GM18498 (cell line): ENCODE data around the gene EIF4G1.
A peak's percentile ranks its signal among the peaks of the same experiment; 100 is the strongest.

ENCODE experiments used
- ATAC-seq: cut with Tn5 transposase; IDR thresholded peaks from one replicate; pipeline ENCODE4 v1.9.1; 2021; ENCODE audit warnings: mild to moderate bottlenecking, moderate library complexity; ENCODE audit not compliant: unreplicated experiment

EIF4G1 gene

DNA sequence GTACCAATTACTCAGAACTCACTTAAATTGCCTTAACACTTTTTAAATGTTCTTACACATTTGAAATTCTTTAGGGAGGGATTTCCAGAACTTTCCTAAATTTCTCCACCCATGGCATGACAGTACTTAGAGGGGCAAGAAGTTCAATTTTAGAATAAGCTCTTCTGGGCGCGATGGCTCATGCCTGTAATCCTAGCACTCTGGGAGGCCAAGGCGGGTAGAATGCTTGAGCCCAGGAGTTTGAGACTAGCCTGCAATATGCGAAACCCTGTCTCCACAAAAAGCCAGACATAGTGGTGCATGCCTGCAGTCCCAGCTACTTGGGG lies 33.6 kb downstream of the EIF4G1 start:
- no peak for ATAC-seq

DNA sequence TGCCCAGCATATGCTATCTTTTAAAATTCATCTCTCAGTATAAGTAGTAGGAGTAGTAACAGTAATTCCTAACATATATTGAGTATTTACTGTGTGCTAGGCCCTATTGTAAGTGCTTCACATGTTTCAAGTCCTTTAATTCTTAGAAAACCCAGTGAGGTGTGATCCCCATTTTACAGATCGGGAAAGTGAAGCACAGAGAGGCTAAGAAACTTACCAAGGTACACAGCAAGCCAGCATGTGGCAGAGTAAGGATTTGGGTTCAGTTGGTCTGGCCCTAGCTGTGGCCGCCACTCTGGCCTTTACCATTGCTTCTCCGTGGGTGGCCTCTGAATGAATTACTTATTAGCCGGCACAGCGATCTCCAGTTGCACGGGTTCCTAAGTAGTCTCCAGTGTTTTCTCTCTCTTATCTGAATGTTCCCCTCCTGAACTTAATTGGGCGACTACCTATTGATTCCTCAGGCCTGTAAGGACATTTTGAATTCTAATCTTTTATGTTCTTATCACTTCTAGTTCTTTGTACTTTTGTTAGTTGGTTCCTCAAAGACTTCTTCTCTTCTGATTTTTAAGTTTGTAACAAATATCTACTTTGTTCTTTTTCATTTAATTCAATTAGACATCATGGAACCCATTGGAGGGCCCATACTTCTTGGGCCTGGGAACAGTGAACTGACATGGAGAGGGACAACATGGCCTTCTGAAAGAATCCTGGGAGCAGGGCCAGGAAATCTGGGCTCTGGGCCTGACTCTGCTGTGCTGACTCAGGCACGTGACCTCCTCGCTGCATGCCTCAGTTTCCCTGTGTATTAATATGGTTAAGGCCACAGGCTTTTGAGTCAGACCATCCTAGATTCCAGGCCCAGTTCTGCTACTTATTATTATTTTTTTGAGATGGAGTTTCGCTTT lies 35.4 kb downstream of the EIF4G1 start:
- ATAC-seq = no peak

GRCh38 chr3:184350618-184351017 lies 36.2 kb downstream of the EIF4G1 start:
- no peak for ATAC-seq

DNA sequence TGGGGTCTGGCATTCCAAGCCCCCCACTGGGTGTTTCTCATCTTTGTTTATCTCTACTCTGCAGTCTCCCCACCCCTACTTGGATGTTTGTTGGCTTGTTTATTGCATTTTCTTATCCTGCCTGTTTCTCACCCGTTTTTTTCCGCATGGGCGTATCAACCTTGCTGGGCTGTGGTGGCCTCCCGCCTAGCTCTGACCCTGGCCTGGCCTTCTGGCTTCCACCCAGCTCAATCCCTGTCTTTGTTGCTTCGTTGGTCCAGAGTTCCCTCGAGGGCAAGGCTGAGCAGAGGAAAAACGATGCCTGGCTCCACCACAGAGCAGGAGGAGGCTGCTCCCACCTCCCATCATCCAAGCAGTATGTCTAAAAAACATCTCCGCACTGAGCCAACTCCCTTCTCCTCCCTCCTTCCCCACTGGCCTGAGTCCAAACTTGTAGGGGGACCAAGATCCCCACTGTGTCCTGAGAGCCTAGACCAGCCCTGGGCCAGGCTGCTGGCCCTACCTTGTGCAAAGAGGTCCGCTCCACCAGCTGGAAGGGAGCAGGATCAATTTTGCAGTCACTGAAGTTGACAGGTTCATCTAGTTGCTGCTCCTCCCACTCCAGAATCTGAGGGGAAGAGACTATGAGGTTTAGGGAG lies 37.2 kb downstream of the EIF4G1 start:
- ATAC-seq = no peak

GRCh38 chr3:184352149-184352785 lies 37.9 kb downstream of the EIF4G1 start:
- ATAC-seq = no peak

DNA sequence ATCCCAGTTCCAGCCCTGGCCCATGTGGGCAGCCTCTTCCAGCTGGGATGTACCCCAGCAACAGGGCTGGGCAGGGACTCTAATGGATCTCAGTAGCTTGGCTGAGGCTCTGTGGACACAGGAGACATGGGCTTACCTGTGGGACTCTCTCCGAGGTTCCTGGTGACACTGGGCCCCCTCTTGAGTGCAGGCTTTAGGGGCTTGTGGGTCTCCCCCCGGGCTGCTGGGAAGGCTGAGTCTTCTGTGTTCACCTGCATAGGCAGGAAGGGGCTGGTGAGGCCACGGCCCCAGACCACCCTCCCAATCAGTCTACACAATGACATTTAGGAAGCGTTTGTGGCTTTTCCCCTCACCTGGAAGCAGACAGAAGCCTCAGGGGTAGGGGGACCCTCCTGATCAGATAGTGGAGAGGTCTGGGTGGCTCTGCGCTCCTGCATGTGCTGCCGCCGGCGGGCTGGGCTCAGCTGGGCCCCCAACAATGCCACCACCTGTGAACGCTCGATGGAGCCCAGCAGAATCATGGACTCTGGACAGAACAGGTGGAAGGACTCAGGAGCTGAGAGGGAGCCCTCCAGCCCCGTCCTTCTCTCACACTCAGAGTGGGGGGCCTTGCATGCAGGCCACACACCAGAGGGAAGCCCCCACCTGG lies 38.6 kb downstream of the EIF4G1 start:
- no peak for ATAC-seq

DNA sequence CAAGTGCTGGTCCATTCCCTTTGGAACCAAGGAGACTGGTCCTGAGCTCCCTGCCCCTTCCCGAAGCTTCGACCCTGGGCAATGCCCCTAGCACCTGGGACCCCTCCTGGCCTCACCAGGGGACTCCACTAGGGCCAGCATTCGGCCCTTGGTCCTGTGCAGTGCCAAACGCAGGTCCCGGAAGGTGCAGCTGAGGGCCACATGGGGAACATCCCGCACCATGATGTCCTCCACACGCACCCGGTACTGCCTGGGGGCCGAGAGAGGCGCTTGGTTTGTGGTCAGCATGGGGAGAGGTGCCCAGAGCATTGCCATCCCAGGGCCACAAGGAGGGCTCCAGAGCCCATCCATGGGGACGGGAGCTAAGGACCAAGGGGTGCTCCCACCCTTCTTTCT lies 39.1 kb downstream of the EIF4G1 start:
- no peak for ATAC-seq

GRCh38 chr3:184354121-184354728 lies 39.8 kb downstream of the EIF4G1 start:
- no peak for ATAC-seq

GRCh38 chr3:184354754-184355153 lies 40.3 kb downstream of the EIF4G1 start:
- no peak for ATAC-seq

DNA sequence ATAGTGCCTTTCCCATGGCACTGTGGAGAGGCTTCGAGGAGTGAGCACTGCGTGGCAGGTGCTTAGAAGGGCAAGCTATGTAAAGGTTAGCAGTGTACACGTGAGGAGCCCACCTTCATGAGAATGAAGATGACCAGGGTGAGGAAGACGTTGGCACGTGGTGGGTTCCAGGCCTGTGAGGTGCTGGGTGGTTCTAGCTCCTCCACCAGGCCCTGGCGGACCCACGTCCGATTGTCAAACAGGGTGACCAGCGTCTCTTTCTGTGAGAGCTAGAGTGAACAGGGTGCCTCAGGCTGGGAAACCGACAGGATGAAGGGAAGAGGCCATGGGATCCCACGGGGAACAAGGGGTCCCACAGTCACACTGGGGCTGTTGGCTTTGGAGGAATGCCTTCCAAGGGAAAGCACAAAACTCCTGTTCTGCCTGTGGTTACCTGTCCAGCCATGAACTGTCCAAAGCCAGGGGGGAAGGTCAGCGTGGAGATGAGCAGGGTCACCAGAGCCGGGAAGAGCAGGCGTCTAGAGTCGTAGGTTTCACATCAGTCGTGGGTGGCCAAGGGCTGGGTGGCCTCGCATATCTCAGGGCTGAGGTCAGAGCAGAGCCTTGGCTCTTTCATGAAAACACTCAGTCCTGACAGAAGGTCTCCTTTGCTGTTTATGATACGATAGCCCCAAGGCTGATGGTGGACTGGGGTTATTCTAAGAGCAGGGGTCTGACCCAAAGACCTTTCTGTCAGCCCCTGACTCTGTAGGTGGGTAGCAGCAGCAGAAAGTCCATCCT lies 41.0 kb downstream of the EIF4G1 start:
- no peak for ATAC-seq

DNA sequence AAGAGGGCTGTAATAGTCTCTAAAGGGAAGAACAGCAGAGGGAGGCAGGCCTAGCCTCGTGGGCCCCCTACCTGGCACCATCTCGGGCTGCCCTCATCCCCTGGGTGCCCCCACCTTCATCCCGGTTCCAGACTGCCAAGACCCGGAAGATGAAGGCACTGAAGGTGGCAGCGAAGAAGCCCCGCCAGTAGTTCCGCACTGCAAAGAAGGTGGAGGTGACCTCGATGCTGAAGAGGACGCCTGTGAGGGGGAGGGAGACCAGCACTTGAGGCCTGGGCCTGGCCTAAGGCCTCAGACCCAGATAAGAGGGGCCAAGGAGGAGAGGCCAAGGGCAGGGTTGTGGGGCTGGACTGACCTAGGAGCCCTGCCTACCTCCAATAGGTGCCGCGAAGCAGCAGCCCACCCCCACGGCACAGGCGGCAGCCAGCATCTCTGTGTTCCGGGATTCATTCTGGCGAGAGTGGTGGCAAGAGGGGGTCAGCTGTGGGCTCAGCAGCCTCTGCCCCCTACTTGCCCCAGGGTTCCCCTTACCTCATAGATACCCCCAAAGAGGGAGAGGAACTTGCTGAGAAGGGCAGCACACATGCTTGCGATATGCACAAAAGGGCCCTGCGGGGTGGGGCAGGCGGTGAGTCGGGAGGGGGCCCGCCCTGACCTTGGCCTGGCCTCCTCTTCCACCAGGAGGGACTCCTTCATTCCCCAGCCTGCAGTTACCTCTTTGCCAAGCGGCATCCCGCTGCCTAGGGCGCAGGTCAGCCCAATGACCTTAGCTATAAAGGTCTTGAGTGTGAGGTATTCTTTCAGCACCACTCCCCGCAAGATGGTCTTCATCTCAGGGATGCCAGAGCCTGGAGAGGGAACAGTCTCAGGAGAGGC lies 43.1 kb downstream of the EIF4G1 start:
- ATAC-seq = no peak

DNA sequence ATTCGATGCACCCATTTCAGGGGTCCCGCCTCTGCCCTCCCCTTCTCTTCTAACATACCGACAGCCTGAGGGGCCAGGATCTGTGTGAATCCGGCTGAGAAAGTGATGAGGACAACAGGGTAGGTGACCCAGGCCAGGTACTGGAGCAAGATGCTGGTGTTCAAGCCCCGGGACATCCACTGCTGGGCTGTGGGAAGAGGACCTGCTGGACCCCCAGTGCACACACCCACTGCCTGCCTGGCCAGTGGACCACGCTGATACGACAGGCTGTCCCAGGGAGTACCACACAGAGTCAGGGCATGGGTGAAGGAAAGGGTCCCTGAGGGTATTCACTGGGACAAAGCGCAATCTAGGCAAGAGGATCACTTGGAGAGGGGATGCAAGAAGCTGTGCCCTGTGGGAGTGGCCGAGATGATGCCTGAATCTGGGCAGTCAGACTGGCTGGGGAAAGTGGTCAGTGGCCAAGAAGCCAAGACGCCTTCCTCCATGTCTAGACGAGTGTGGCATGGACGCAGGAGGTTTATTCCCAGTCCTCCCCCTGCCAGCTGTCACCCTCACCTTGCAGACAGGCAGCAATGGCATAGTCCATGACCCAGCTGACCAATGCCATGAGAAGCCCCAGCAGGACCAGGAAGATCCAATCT lies 43.8 kb downstream of the EIF4G1 start:
- ATAC-seq = no peak

DNA sequence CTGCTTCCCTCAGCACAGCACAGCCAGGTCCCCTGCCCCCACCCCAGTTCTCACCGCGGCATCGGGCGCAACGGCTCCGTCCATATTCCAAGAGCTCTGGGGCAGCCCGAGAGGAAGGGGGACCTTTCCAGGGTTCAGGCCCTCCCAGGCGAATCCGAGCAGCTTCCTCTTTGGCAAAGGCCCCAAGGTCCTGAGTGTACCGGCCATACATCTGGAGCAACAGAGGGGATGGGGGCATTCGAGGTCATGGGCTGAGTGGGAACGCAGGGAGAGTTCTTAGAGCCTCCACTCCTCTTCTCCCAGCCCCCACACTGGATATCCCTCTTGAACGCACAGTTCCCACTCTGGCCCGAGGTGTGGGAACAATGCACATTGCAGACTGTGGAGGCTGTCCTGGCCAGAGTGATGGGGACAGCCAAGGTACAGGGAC lies 44.5 kb downstream of the EIF4G1 start:
- ATAC-seq = no peak

GRCh38 chr3:184359610-184360009 lies 45.2 kb downstream of the EIF4G1 start:
- ATAC-seq = no peak

DNA sequence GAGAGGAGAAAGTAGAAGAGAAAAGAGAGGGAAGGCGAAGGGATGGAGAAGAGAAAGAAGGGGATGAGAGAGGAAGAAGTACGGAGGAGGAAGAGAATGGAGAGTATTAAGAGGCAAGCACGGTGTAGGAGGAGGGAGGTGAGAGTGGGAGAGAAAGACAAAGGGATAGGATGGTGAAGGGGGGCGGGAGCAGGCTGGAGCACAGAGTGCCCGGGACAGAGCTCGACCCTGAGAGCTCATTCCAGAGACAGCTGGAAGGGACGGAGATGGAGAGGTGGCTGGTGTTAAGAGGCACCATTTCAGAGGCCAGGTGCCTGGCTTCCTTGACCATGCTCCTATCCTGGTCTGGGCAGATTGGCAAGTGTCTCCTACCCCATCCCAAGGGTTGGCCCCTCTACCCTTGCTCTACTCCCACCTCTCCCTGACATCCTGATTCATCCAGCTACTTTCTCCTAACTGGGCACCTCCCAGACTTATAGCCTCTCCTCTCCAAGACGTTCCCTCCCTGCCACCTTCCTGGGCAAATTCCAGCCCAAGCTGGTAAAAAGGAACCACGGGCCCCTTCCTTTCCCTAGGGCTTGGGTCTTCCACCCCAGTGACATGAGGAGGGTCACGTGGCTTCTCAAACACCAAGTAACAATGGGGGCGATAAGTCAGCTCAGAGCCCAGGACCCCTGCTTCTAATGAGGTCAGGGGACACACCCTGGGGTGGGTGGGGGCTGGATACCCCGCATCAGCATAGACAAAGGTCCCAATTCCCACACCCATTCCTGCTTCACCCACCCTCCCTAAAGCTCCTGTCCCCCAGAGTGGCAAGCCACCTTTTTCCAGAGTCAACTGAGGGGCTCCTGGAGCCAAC lies 45.9 kb downstream of the EIF4G1 start:
- no peak for ATAC-seq

GRCh38 chr3:184360929-184361531 lies 46.6 kb downstream of the EIF4G1 start:
- peak; percentile 4 for ATAC-seq

GRCh38 chr3:184361532-184361931 lies 47.1 kb downstream of the EIF4G1 start, which contains the start of the genes CLCN2 and POLR2H:
CLCN2 (minus strand) TSS chr3:184361605; CDS start chr3:184361479, 126 bp downstream.
POLR2H (plus strand) TSS chr3:184361710; CDS start chr3:184363493, 1,783 bp downstream.
- ATAC-seq = peak; percentile 47
